ENCODE results near the gene EIF4E2.

Gene EIF4E2

DNA sequence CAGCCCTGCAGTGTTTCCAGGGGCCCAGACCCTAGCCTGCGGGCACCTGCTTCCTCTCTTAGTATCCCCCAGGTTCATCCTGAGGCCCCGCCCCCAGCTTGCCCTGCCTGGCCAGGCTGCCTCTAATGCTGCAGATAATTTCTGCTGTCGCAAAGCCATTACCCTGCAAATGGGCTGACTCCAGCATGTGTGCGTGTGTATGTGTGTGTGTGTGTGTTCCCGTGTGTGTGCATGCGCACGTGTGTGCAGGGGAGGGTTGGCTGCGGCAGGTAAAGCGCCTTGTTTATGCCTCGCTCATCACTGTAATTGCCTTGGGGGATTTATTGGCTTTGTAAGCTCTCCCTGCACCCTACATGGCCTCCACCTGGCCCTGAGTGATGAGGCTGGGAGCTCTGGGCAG, 37.9 kb upstream of the EIF4E2 start:
- TF ChIP-seq, protein P1, sequence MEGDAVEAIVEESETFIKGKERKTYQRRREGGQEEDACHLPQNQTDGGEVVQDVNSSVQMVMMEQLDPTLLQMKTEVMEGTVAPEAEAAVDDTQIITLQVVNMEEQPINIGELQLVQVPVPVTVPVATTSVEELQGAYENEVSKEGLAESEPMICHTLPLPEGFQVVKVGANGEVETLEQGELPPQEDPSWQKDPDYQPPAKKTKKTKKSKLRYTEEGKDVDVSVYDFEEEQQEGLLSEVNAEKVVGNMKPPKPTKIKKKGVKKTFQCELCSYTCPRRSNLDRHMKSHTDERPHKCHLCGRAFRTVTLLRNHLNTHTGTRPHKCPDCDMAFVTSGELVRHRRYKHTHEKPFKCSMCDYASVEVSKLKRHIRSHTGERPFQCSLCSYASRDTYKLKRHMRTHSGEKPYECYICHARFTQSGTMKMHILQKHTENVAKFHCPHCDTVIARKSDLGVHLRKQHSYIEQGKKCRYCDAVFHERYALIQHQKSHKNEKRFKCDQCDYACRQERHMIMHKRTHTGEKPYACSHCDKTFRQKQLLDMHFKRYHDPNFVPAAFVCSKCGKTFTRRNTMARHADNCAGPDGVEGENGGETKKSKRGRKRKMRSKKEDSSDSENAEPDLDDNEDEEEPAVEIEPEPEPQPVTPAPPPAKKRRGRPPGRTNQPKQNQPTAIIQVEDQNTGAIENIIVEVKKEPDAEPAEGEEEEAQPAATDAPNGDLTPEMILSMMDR (IDR thresholded peaks at IDR 0.05; ENCODE audit: extremely low read depth, insufficient read depth, missing control alignments), result no peak
- in situ Hi-C loops (cut with MboI; ENCODE audit: low pct_unique_long_range_greater_than_20kb, low sequenced_read_pairs, unreplicated experiment), result no loop called here
- no peak for DNase-seq (ENCODE audit: low spot score)

DNA sequence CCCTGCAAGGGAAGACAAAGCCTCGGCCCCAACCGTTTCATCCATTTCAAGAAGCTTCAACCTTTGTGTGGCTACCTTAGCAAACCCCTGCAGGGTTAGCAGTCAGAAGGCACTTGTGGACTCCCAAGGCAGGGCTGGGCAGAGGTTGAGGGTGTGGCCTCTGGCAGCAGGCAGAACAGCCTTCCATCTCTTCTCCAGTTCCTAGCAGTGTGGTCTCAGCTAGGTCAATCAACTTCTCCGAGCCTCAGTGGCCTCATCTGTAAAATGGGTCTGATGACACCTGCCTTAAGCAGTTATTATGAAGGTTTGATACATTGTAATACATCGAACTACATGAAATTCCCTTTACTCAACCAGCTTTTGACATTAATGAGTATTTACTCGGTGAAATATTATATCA, 37.1 kb upstream of the EIF4E2 start:
- in situ Hi-C loops (cut with MboI; ENCODE audit: low pct_unique_long_range_greater_than_20kb, low sequenced_read_pairs, unreplicated experiment), result no loop called here
- TF ChIP-seq, protein P1 (IDR thresholded peaks at IDR 0.05; ENCODE audit: extremely low read depth, insufficient read depth, missing control alignments), result no peak

DNA sequence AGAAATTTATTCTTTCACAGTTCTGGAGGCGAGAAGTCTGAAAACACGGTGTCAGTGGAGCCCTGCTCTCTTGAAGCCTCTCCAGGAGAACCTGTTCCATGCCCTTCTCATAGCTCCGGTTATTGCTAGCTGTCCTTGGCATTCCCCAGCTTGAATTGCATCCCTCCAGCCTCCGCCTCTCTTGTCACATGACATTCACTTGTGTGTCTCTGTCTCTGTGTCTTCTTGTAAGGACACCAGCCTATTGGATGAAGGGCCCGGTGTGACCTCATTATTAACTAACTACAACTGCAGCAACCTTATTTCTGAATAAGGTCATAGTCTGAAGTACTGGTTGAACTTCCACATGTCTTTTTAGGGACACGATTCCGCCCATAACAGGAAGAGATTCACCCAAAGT, 34.9 kb upstream of the EIF4E2 start:
- DNase-seq (ENCODE audit: low spot score), result no peak
- TF ChIP-seq, protein P1 (IDR thresholded peaks at IDR 0.05; ENCODE audit: extremely low read depth, insufficient read depth, missing control alignments), result no peak
- in situ Hi-C loops (cut with MboI; ENCODE audit: low pct_unique_long_range_greater_than_20kb, low sequenced_read_pairs, unreplicated experiment), result no loop called here

More for the DNA sequence above, 37.1 kb upstream of the EIF4E2 start:
- DNase-seq (ENCODE audit: low spot score), result no peak

DNA sequence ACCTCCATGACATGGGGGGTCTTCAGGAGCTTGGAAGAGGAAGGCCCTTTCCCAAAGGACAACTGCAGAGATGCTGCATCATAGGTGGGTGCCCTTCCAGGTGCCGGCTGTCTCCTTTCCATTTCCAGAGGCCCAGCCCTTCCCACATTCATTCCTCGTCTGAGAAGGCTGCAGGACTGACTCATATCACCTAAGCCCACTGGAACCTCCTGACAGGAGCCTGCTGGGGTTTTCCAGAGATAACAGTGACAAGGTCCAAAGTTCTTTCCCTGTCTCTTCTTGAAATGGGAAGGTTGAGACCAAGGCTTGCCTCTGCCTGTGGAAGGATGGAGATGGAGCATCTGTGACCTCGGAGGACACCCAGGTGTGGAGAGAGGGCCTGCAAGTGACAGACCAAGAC, 33.9 kb upstream of the EIF4E2 start:
- in situ Hi-C loops (cut with MboI; ENCODE audit: low pct_unique_long_range_greater_than_20kb, low sequenced_read_pairs, unreplicated experiment), result no loop called here
- TF ChIP-seq, protein P1 (IDR thresholded peaks at IDR 0.05; ENCODE audit: extremely low read depth, insufficient read depth, missing control alignments), result no peak
- DNase-seq (ENCODE audit: low spot score), result no peak

DNA sequence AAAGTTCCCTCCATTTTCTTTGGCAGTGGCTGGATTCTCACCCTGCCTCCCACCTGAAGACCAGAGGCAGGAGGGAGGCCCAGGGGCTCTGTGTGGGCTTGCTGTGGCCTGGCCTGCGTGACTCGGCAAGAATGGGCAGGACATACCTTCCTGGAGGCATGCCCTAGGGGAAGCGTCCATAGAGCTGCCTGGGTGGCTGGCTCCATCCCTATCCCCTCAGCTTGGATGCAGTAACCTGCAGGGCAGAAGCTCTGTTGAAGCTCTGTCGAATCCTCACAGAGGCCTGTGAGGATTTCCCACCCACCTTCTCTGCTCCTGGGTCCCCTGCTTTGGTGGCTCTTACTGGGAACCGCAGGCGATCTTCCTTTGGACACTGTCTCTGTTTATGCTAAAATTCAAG, 31.6 kb upstream of the EIF4E2 start:
- no peak for DNase-seq (ENCODE audit: low spot score)
- TF ChIP-seq, protein P1 (IDR thresholded peaks at IDR 0.05; ENCODE audit: extremely low read depth, insufficient read depth, missing control alignments), result no peak
- in situ Hi-C loops (cut with MboI; ENCODE audit: low pct_unique_long_range_greater_than_20kb, low sequenced_read_pairs, unreplicated experiment), result no loop called here

DNA sequence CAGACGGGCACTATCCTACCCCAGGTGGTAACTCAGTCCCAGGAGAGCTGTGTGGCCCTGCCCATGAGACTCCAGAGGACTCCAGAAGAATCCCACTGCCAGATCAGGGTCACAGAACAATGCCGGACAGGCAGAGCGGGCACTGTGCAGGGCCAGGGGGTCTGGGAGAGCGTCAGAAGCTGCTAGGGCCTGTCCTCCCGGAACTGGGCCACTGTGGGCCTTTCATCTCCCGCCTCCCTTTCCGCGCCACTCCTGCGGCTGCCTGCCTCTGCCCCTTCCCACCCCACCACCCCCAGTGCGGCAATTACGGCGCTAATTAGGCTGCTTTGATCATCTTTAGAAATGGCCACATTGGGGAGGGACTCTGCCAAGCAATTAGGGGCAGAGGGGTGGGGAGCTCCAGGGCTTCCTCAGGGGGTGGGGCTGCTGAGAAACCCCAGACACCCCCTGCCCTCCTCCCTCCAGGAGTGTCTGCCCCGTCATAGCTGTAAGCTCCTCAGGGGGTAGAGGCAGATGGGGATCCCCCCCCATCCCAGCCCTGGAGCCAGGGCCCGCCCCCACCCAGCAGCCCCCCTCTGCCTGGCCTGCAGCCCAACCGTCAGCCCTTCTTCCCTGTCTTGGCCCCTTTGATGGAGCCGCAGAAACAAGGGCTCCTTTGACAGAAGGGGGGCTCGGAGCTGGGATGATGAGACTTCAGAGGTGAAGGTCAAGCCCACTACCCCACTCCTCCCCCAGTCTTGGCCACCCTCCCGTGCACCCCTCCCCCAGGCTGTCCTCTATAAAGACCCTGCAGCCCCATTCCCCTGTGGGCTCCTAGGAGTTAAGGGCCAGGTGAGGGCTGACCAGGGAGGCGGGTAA, 30.7 kb upstream of the EIF4E2 start, which contains the start of gene PRSS56:
Gene PRSS56 (plus strand): TSS at position 808 of the 858 bp plus-strand sequence. CDS start 211 bp downstream, outside the sequence.
- no peak for DNase-seq (ENCODE audit: low spot score)
- in situ Hi-C loops (cut with MboI; ENCODE audit: low pct_unique_long_range_greater_than_20kb, low sequenced_read_pairs, unreplicated experiment), result no loop called here
- TF ChIP-seq, protein P1 (IDR thresholded peaks at IDR 0.05; ENCODE audit: extremely low read depth, insufficient read depth, missing control alignments), result no peak
